ENCODE data around the gene CYP11A1.

Gene CYP11A1

GRCh38 chr15:74352393-74352910 lies 15.0 kb downstream of the CYP11A1 start:
- no peak overlapping the region for H3K9ac ChIP-seq
- no peaks in the 10 kb centered on the region for H3K4me1 ChIP-seq
- no peaks in the 10 kb centered on the region for H3K27me3 ChIP-seq (ENCODE audit: control insufficient read depth, insufficient read depth, low read length)
- no peak overlapping the region for H3K4me3 ChIP-seq (ENCODE audit: low read depth, low read length)
- H2AFZ ChIP-seq = no peak overlapping the region
- H3K9me3 ChIP-seq (ENCODE audit: control insufficient read depth, low read length) = no peaks in the 10 kb centered on the region
- H3K27ac ChIP-seq = no peak overlapping the region
- no peaks in the 10 kb centered on the region for H3K36me3 ChIP-seq (ENCODE audit: control insufficient read depth, insufficient read depth, low read length)
- H3K4me2 ChIP-seq (ENCODE audit: low read length) = no peak overlapping the region
- no peaks in the 10 kb centered on the region for H3K79me2 ChIP-seq
- no peak for TF ChIP-seq CTCF (IDR thresholded peaks at IDR 0.05)

- H3K79me2 ChIP-seq = no peaks in the 10 kb centered on the region
- H3K4me3 ChIP-seq (ENCODE audit: low read depth, low read length) = no peak overlapping the region
- no peaks in the 10 kb centered on the region for H3K4me1 ChIP-seq
- H3K9ac ChIP-seq = no peak overlapping the region
- no peak overlapping the region for H3K27ac ChIP-seq
- no peaks in the 10 kb centered on the region for H3K36me3 ChIP-seq (ENCODE audit: control insufficient read depth, insufficient read depth, low read length)
- H3K27me3 ChIP-seq (ENCODE audit: control insufficient read depth, insufficient read depth, low read length) = no peaks in the 10 kb centered on the region
- no peak overlapping the region for H3K4me2 ChIP-seq (ENCODE audit: low read length)
- H3K9me3 ChIP-seq (ENCODE audit: control insufficient read depth, low read length) = no peaks in the 10 kb centered on the region
- TF ChIP-seq CTCF (IDR thresholded peaks at IDR 0.05) = no peak
- H2AFZ ChIP-seq = no peak overlapping the region
Measured at GRCh38 chr15:74351670-74352069, 15.8 kb downstream of the CYP11A1 start.

GRCh38 chr15:74350295-74351275 lies 16.9 kb downstream of the CYP11A1 start:
- Histone ChIP-seq H3K36me3 (ENCODE audit: control insufficient read depth, insufficient read depth, low read length) (no peaks in the 10 kb centered on the region), H2AFZ (no peak overlapping the region), H3K79me2 (no peaks in the 10 kb centered on the region), H3K9ac (no peak overlapping the region), H3K4me2 (ENCODE audit: low read length) (no peak overlapping the region), H3K4me1 (no peaks in the 10 kb centered on the region), H3K9me3 (ENCODE audit: control insufficient read depth, low read length) (no peaks in the 10 kb centered on the region), H3K27ac (no peak overlapping the region), H3K4me3 (ENCODE audit: low read depth, low read length) (no peak overlapping the region), H3K27me3 (ENCODE audit: control insufficient read depth, insufficient read depth, low read length) (no peaks in the 10 kb centered on the region)
- no peak for TF ChIP-seq CTCF (IDR thresholded peaks at IDR 0.05)

- H3K27ac ChIP-seq = no peak overlapping the region
Measured at GRCh38 chr15:74349241-74349778, 18.1 kb downstream of the CYP11A1 start.

More at GRCh38 chr15:74349241-74349778, 18.1 kb downstream of the CYP11A1 start:
- no peaks in the 10 kb centered on the region for H3K79me2 ChIP-seq
- no peak overlapping the region for H2AFZ ChIP-seq
- TF ChIP-seq CTCF (IDR thresholded peaks at IDR 0.05) = no peak
- H3K4me3 ChIP-seq (ENCODE audit: low read depth, low read length) = no peak overlapping the region
- H3K9ac ChIP-seq = no peak overlapping the region
- no peaks in the 10 kb centered on the region for H3K36me3 ChIP-seq (ENCODE audit: control insufficient read depth, insufficient read depth, low read length)
- no peak overlapping the region for H3K4me2 ChIP-seq (ENCODE audit: low read length)
- no peaks in the 10 kb centered on the region for H3K9me3 ChIP-seq (ENCODE audit: control insufficient read depth, low read length)
- no peaks in the 10 kb centered on the region for H3K4me1 ChIP-seq
- H3K27me3 ChIP-seq (ENCODE audit: control insufficient read depth, insufficient read depth, low read length) = no peaks in the 10 kb centered on the region
